Left ventricle myocardium inferior (tissue), 1 donor: ENCODE measurements around the gene STRBP. TPM values are rescaled to one million over a fixed set of nuclear protein-coding genes. Genes with fewer than 3 reads are reported as not detected.
"Not testable (repeated sequence)": the region's sequence is repeated elsewhere in the genome, so short reads cannot be mapped to it uniquely, and the experiment has no call there.

Experiments
- DNase-seq: peaks from one replicate; pipeline ENCODE4 v3.0.0-alpha.2; 2020
- H3K27ac ChIP-seq: fragments of 200-600 bp; replicated peaks from 2 replicates; pipeline ENCODE4 v1.8.0; 2021
- H3K27me3 ChIP-seq: fragments of 200-600 bp; 2 replicates; pipeline ENCODE4 v1.8.0; 2021; ENCODE audit warnings: low read depth
- H3K36me3 ChIP-seq: fragments of 200-600 bp; 2 replicates; pipeline ENCODE4 v1.8.0; 2021
- H3K4me1 ChIP-seq: fragments of 200-600 bp; 2 replicates; pipeline ENCODE4 v1.8.0; 2021
- H3K4me3 ChIP-seq: fragments of 200-600 bp; 2 replicates; pipeline ENCODE4 v1.8.0; 2021; ENCODE audit warnings: mild to moderate bottlenecking, moderate library complexity
- H3K9me3 ChIP-seq: fragments of 200-600 bp; replicated peaks from 2 replicates; pipeline ENCODE4 v1.8.0; 2021
- intact Hi-C: fragments of 100-400 bp; cut with micrococcal nuclease; formaldehyde crosslinking; loops from one replicate; pipeline ENCODE4 v1.11.0; 2022
- total RNA-seq: library from RNA; stranded (reverse); fragmentation: NEBNext Ultra II Directional; extraction: Animal tissue kit (Norgen Biotek cat#: 25700); gene quantifications from one replicate; pipeline ENCODE4 v1.2.1, GENCODE V29; 2021
- TF ChIP-seq, protein P1 (sequence below): fragments of 200-600 bp; IDR thresholded peaks from 2 replicates; pipeline ENCODE4 v1.8.0; 2021; ENCODE audit warnings: antibody characterized with exemption, mild to moderate bottlenecking, borderline replicate concordance
- donor health status: DM: no; HTN: yes; CAD: no; lungs with severe emphysema.

The STRBP gene
- total RNA-seq, 1 donor from 2014 or later, result 26.4 TPM

DNA sequence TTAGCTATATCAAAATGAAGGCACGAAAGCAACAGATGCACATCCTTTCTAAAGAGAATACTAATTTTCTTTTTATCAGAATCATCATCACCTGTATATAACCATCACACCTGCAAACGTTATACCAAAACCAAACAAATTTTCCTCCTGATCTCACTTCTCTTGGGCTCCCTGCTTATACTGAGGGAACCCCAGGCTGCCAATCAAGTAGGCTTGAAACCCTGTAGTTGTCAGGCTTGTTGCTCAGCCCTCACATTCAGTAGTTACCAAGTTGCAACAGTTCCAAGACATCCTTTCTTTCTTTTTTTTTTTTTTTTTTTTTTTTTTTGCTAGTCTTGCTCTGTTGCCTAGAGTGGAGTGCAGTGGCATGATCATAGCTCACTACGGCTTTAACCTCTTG lies 12.7 kb downstream of the STRBP start:
- Histone ChIP-seq H3K36me3 (no peaks in the 10 kb centered on the region), H3K27ac (no peak overlapping the region), H3K9me3 (peaks cover 5% of the 10 kb centered on the region), H3K27me3 (no peaks in the 10 kb centered on the region), H3K4me3 (no peak overlapping the region), H3K4me1 (peaks cover 18% of the 10 kb centered on the region)
- intact Hi-C loops, result no loop called here
- no peak for DNase-seq
- TF ChIP-seq, protein P1, sequence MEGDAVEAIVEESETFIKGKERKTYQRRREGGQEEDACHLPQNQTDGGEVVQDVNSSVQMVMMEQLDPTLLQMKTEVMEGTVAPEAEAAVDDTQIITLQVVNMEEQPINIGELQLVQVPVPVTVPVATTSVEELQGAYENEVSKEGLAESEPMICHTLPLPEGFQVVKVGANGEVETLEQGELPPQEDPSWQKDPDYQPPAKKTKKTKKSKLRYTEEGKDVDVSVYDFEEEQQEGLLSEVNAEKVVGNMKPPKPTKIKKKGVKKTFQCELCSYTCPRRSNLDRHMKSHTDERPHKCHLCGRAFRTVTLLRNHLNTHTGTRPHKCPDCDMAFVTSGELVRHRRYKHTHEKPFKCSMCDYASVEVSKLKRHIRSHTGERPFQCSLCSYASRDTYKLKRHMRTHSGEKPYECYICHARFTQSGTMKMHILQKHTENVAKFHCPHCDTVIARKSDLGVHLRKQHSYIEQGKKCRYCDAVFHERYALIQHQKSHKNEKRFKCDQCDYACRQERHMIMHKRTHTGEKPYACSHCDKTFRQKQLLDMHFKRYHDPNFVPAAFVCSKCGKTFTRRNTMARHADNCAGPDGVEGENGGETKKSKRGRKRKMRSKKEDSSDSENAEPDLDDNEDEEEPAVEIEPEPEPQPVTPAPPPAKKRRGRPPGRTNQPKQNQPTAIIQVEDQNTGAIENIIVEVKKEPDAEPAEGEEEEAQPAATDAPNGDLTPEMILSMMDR, result no peak

DNA sequence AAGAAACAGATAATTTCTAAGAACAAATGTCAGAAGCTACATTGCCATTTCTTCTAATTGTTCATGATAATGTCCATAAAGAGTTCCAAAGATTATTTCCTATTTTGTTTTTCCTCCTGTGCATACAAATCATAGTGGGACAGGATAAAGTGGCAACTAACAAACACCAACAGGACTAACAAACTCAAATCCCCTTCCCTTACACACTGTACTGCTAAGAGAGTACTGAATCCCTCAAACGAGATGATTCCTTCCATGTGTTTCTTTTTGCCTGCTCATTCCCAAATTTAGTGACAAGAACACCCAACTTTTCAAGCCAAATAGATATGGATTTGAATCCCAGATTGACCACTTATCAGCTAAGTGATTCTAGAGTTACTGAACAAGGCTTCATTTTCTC lies 15.2 kb downstream of the STRBP start:
- no peak for DNase-seq
- Histone ChIP-seq H3K4me1 (peaks cover 18% of the 10 kb centered on the region), H3K9me3 (peaks cover 5% of the 10 kb centered on the region), H3K27ac (no peak overlapping the region), H3K36me3 (no peaks in the 10 kb centered on the region), H3K27me3 (no peaks in the 10 kb centered on the region), H3K4me3 (no peak overlapping the region)
- intact Hi-C loops, result no loop called here
- TF ChIP-seq, protein P1, result no peak

DNA sequence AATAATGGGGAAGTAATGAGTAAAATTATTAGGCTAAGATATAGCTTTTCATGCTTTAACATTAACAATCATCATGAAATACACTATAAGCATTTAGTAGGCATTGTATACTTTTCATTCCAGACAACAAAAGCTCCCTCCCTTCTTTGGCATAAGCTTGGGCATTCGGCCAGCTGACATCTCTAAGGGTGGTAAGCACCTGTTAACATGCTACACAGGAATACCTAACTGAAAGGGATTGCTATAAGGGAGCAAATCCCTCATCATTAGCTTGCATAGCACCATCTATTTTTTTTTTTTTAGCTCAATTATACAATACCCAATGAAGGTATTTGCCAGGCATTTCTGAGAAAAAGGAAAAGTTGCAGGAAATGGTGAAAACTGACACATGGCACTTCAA lies 16.6 kb downstream of the STRBP start:
- no peak for DNase-seq
- H3K27ac ChIP-seq, result no peak overlapping the region
- no peaks in the 10 kb centered on the region for H3K36me3 ChIP-seq
- TF ChIP-seq, protein P1, result no peak
- H3K4me1 ChIP-seq, result peaks cover 18% of the 10 kb centered on the region
- H3K4me3 ChIP-seq, result no peak overlapping the region
- no peaks in the 10 kb centered on the region for H3K27me3 ChIP-seq
- intact Hi-C loops, result no loop called here
- peaks cover 5% of the 10 kb centered on the region for H3K9me3 ChIP-seq

DNA sequence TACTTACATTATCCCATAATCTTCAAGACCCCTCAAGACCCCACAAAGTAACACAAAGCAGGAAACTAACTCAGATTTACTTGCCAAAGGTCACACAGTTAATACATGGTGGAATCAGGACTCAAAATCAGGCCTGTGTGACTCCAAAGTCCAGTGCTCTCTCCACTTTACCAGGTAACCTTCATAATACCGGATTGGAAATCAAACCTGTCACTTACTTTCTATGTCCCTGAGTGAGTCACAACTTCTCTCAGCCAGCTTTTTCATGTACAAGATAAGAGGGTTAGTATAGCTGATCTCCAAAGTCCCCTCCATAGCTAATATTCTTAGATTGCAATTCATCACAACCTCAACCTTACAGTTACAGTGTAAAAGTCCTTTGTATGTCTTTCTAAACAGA lies 17.1 kb downstream of the STRBP start:
- TF ChIP-seq, protein P1, result no peak
- H3K9me3 ChIP-seq, result peaks cover 5% of the 10 kb centered on the region
- H3K4me3 ChIP-seq, result no peak overlapping the region
- H3K36me3 ChIP-seq, result no peaks in the 10 kb centered on the region
- H3K27ac ChIP-seq, result no peak overlapping the region
- no peaks in the 10 kb centered on the region for H3K27me3 ChIP-seq
- DNase-seq, result no peak
- intact Hi-C loops, result no loop called here
- peaks cover 18% of the 10 kb centered on the region for H3K4me1 ChIP-seq

DNA sequence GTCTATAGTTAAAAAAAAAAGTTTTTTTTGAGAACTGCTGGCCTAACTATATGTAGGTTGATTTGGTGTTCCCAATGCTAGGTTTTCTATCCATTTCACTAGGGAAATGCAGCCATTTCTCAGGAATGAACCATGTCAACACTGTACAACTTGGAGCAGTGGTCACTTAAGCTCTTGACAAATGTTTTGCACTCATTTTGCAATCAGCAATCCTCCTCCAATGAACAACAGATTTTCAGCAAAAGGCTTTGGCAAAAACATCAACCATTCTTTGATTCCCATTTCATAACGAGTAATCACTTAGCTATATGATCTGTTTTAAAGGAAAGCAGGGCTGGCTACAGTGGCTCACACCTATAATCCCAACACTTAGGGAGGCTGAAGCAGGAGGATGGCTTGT lies 17.9 kb downstream of the STRBP start:
- no peak overlapping the region for H3K4me3 ChIP-seq
- H3K27me3 ChIP-seq, result no peaks in the 10 kb centered on the region
- DNase-seq, result no peak
- no peak overlapping the region for H3K27ac ChIP-seq
- H3K36me3 ChIP-seq, result no peaks in the 10 kb centered on the region
- H3K9me3 ChIP-seq, result peaks cover 5% of the 10 kb centered on the region
- intact Hi-C loops, result no loop called here
- peaks cover 18% of the 10 kb centered on the region for H3K4me1 ChIP-seq
- TF ChIP-seq, protein P1, result no peak

DNA sequence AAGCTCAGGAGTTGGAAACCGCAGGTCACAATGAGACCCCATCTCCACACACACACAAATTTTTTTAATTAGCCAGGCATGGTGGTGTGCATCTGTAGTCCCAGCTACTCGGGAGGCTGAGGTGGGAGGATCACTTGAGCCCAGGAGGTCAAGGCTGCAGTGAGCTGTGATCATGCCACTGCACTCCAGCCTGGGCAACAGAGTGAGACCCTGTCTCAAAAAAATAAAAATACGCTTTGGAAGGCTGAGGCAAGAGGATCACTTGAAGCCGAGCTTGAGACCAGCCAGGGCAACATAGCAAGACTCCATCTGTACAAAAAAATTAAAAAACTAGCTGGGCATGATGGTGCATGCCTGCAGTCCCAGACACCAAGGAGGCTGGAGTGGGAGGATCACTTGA lies 19.2 kb downstream of the STRBP start:
- H3K36me3 ChIP-seq, H3K27me3 ChIP-seq, H3K4me3 ChIP-seq, DNase-seq, H3K27ac ChIP-seq, intact Hi-C loops, H3K9me3 ChIP-seq: not testable (repeated sequence)
- H3K4me1 ChIP-seq, result peaks cover 11% of the 10 kb centered on the region
